ENCODE results near the gene TSC22D2.

TSC22D2 gene

GRCh38 chr3:150412561-150413231, 4.6 kb downstream of the TSC22D2 start:
- peak; percentile 56 for DNase-seq

DNA sequence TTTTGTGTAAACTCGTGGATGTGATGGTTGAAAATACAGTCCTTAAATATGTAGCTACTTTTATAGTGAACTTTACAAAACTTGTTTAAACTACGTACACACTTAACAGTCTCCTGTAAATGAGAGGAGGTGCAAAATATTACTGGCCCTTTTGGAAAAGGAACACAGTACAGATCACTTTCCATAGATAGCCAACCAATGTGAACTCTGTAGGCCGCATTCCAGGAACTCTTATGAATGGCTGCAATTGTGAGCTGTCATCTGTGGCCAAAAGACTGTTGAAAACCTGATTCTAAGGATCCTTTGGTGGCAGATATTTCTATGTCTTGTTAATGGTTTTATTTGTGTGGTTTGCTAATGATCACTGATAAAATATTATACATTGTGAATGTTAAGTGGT, 6.2 kb downstream of the TSC22D2 start:
- DNase-seq: peak; percentile 69

- DNase-seq: no peak
Measured at GRCh38 chr3:150414959-150415358, 6.9 kb downstream of the TSC22D2 start.

DNA sequence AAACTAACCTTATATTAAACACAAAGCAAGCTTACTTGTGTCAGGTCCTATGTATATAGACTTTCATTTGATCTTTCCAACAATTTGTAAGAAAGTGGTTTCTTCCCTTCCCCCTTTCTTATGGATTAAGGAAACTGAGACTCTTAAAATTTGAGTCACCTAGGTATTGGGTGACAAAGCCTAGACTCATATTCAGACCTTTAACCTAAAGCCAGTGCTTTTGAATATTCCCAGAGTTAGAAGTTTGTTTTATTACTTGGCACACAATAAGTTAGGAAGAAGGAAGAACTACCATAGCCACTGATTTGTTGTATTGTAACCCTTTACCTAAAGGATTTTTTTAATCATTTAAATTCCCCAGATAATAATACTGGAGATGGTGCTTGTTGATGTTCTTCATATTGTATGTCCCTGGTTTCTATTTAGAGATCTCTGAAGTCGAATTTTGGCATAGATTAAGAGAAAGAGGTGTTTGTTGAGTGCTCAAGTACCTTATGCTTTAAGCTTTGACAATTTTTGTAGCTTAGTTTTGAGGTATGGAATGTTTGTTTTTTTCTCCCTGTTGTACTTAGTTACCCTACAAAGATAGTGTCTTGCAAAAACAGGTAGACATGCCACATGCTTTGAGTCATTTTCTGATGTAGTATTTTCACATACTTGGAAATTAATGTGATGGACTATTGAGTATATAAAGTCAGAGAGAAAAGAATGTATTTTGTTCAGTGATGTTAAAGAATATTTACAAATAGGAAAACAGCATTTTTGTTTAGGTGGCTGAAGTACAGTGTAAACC, 11.2 kb downstream of the TSC22D2 start:
- DNase-seq: no peak

GRCh38 chr3:150419959-150420358, 11.9 kb downstream of the TSC22D2 start:
- no peak for DNase-seq

DNA sequence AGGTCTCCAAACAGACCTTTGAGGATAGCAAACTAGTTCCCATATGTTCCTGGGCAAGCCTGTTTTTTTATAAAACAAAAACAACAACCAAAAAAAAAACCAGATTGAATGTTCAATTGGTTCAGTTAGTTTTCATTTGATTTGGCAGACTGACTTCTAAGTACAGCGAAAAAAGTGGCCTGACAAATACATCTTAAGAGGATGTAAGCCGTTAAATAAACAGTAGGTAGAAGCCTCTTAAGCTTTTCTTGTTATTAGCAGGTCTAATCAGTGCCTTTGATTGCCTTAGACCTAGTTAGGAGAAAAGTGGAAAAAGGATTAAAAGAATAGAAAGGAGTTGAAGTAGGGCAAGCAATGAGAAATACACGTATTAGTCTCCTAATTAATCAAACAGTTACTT, 13.2 kb downstream of the TSC22D2 start:
- DNase-seq: no peak

- no peak for DNase-seq
Measured at GRCh38 chr3:150421799-150422548, 13.9 kb downstream of the TSC22D2 start.

DNA sequence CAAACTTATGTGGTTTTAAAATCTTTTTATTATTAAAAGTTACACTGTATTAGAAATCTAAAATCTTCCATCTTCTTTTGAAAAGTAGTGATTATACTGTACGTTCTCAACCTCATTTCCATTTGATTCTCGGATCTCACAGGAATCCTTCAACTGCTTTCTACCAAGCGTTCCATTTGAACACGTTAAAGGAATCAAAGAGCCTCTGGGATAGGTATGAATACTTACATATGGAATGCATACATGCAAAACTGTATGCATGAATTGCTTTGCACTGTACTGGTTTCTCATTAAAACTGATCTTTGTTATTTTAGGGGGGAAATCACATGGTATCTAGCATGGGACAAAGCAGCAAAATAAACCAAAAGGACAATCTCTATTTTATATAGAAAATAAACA, 14.8 kb downstream of the TSC22D2 start:
- DNase-seq: no peak

DNA sequence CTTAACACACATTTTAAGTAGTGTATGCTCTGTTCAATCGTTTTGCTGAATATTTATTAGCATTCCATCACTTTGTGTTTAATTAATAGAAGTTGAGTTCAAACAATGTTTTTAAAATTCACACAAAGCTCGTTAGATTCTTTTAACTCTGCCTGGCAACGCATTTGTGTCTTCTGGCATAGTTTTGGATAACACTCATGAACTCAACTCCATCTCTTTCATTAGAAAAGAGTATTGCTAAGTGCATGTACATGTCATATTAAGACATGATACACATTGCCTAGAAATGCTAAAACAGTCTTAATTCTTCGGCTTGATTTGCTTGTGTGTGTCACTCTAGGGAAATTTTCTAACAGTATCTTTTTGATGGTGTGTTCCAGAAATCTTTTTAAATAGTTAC, 15.7 kb downstream of the TSC22D2 start:
- DNase-seq: no peak

DNA sequence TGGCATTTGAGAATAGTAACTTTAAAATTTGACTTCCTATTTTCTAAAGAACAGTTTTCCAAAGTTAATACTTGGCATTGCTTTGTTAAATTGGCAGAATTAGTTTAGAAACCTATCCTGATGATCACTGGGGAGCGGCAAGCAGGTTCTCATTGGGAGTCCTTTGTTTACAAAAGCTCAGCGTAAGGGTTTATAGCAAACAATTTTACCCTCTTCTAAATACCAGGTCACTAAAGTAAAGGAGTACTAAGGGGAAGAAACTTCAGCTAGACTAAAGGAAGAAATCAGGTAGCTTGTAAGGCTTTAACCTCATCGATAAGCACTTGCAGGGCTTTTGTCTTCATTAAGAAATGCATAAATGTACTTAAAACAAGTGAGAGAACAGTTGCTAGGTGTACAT, 18.2 kb downstream of the TSC22D2 start:
- DNase-seq: no peak

GRCh38 chr3:150428562-150428961, 20.5 kb downstream of the TSC22D2 start:
- no peak for DNase-seq

DNA sequence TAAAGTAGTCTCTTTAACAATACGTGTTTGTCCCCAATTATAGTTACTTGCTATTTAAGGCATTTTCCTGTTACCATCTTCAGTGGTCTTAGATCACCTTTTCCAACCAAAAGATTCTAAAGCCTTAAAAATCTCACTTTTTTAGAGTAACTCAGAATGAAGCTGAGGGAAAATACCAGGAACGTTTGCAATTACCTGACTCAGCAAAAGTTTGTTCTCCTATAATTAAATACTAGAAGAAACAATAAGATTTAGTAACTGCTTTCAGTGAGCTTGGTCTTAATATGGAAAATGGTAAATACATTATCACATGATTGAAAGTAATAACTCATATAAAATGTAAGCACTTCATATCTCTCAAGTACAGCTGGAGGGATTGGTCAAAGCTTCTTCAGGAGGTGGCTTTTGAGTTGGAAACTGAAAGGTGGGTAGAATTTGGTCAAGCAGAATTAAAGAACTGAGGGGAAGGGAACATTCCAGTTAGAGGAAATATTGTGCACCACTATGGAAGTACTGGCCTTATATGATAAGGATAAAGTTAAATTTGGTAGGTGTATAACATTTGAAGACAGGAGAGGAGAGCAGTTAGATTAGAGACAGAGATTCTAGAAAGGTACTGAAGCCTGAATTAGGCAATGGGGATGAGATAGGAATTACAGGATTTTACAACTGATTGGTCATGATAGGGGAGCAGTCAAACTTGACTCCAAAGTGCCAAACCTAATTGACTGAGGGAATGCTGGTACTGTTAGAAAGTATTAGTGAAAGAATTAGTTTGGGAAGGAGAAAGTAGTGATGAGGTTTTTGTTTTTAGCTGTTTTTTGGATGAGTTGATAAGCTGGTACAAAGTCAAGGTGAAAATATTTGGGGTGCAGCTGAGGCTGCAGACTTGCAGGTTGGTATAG, 21.9 kb downstream of the TSC22D2 start:
- peak; percentile 58 for DNase-seq

DNA sequence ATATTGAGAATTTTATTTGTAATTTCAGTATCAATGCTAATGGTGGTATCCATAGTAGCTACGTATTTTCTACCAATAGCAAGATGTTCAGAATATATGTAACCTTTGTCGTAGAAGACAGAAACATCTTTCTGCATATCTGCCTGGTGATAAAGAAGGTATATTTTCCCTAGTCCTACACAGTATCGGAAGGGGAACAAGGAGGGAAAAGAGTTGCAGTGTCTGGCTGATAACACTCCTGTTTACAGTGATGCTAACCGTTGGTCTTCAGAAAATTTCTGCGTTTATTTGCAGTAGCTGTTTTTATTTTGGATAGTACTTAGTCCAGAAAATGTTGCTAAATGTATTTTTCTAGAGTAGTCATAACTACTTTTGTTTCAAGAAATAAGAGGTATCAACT, 25.2 kb downstream of the TSC22D2 start:
- peak; percentile 47 for DNase-seq

- no peak for DNase-seq
Measured at GRCh38 chr3:150434234-150434633, 26.1 kb downstream of the TSC22D2 start.

DNA sequence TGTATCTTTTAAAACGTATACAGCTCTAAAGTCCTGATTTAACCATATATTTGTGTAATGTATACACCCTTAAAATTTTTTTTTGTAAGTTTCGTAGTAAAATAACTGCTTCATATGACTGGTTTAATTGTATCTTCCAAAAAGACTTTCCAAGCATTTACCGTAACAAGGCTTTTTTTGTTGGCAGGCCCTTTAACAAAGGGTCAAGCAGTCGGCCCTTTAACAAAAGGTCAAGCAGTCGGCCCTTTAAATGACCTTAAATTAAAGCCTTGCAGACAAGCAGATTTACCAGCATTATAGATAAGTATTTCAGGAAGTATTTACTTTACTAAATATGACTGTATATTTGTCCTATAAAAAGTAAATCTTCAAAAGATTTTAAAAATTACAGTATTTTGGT, 28.1 kb downstream of the TSC22D2 start:
- DNase-seq: no peak

DNA sequence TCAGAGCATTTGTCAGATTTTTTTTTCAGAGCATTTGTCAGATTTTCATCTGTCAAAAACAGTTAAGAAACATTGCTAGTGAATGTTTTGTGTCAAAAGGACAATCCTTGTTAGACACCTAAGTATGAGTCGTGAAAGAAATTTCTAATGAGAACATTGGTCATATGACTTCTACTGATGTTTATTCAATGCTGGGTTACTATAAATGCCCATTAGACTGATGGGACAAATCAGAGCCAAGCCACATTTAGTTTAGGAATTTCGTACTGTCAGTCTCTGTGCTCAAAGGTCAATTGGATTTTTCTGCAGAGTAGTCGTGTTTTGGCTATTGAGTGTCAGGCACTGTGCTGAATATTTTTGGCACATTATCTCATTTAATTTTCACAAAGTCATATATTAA, 31.6 kb downstream of the TSC22D2 start:
- DNase-seq: no peak

GRCh38 chr3:150443331-150443741, 35.2 kb downstream of the TSC22D2 start:
- no peak for DNase-seq

DNA sequence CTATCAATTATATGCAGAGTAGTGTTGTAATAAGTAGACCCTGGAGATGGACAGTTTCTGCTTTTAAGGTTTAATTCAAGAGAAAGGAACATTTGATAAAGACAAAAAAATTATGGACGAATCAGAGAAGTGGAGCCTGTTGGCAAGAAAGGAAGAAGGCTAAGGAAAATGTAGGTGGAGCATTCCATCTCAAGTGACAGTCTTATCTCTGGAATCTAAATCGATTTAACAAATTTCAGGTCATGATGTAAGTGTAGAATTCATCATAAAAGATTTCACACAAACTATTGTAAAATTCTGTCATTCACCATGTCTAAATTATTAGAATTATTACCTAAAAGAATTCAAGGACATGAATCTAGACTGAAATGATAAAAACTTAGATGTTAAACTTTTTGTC, 36.3 kb downstream of the TSC22D2 start:
- DNase-seq: no peak

GRCh38 chr3:150446470-150446977, 38.4 kb downstream of the TSC22D2 start:
- no peak for DNase-seq

- no peak for DNase-seq
Measured at GRCh38 chr3:150447084-150447483, 39.0 kb downstream of the TSC22D2 start.

- no peak for DNase-seq
Measured at GRCh38 chr3:150447631-150448465, 39.8 kb downstream of the TSC22D2 start.
